Adipose tissue (tissue), 3 donors: ENCODE results near the gene RBBP5. TPM values are rescaled to one million over a fixed set of nuclear protein-coding genes. Genes with fewer than 3 reads are reported as not detected.

Source experiments
- H3K27ac ChIP-seq: one replicate; pipeline ENCODE4 v1.5.1; 2013; ENCODE audit warnings: low read depth, low read length
- WGBS, 3 donors: extraction: QIAGEN DNeasy Blood & Tissue Kit; methylation state at CpG; one replicate each; pipeline ENCODE4 v1.1.7; 2013; 5-methylcytosine and 5-hydroxymethylcytosine counted together
- polyA plus RNA-seq, 3 donors: library from polyadenylated mRNA; stranded (reverse); fragments of 200-250 nt; gene quantifications; one replicate each; pipeline ENCODE4 v1.2.3, GENCODE V29; 2013
- donor health status: healthy with polysubstance abuse.
- donor health status: Bipolar disorder and iron deficiency.
- donor health status: healthy.

The RBBP5 gene
- polyA plus RNA-seq, 3 donors: 4.2 to 6.0 (median 5.6) TPM

DNA sequence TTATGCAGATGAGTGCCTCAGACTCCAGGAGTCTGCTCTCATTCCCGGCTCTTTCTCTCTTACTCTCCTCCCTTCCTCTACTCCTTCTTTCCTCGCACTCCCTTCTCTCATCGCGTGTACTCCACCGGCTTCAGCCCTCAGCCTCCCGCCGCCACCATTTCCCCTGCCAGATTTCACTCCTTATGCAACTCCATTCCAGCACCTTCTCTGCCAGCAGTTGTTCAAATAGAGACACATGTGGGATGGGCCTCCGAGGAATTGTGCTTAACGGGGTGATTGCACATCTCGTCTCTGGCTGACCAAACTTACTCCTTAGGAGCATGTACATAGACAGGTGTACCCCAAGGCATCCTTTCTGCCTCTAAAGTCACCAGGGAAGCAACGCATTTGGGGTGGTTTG is 76.6 kb downstream of the RBBP5 start:
- 24 to 30% (median 25%) methylated on average over 11 of the region's 11 CpGs for WGBS, 3 donors
- H3K27ac ChIP-seq: no peak overlapping the region

- WGBS, 3 donors: 27 to 44% (median 33%) methylated on average over 5 of the region's 5 CpGs
- H3K27ac ChIP-seq: no peak overlapping the region
Observed at GRCh38 chr1:205044741-205045140, 77.0 kb downstream of the RBBP5 start.

GRCh38 chr1:205043866-205044265 is 77.9 kb downstream of the RBBP5 start:
- 28 to 34% (median 33%) methylated on average over 4 of the region's 4 CpGs for WGBS, 3 donors
- no peak overlapping the region for H3K27ac ChIP-seq

- whole genome bisulfite sequencing, 3 donors: 8 to 11% (median 11%) methylated on average over 40 to 53 of the region's 53 CpGs
- H3K27ac ChIP-seq: no peak within 1 kb of the TSS
Observed at GRCh38 chr1:205042911-205043806, 78.6 kb downstream of the RBBP5 start, which contains the start of gene CNTN2. TSS of gene CNTN2 (plus strand) at chr1:205043212. CDS start at chr1:205053186, 9,974 bp downstream.

DNA sequence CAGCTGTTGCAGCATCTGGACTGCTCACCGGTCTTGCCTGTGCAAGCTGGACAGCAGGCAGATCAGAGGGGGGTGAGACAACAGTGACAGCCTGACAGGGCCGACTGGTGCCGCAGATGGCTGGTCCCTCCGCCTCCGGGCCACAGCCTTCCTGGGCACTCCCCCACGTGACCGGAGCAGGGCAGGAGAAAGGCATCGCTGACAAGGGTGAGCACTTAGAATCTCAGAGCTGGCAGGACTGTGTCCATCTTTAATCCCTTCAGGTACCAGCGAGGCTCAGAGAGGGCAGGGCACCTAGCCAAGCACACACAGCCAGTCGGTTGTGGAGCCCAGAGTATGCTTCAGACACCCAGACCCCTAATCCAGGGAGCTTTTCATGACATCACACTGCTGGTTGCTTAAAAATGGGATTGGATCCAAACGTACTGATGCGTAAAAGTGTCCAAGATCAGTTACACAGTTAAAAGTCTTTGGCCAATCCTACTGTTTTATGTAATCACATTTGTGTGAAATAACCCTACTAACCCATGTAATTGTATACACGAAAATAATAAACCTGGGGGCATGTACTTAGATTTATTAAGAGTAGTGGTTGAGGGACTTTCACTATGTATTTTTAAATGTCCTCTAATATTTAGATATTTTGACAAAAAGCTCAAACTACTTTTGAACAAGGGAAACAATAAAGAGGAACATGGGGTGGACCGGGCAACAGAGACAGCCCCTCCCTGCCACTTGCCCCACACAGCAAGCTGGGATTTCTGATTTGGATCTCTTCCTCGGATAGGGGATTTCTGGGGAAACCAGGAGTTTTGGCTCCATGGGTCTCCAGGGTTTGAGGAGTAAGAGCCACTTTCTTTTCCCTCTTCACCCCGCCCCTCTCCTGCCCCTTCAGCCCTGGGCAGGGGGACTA is 79.5 kb downstream of the RBBP5 start:
- no peak overlapping the region for H3K27ac ChIP-seq
- 56 to 61% (median 57%) methylated on average over 16 of the region's 16 CpGs for WGBS, 3 donors

DNA sequence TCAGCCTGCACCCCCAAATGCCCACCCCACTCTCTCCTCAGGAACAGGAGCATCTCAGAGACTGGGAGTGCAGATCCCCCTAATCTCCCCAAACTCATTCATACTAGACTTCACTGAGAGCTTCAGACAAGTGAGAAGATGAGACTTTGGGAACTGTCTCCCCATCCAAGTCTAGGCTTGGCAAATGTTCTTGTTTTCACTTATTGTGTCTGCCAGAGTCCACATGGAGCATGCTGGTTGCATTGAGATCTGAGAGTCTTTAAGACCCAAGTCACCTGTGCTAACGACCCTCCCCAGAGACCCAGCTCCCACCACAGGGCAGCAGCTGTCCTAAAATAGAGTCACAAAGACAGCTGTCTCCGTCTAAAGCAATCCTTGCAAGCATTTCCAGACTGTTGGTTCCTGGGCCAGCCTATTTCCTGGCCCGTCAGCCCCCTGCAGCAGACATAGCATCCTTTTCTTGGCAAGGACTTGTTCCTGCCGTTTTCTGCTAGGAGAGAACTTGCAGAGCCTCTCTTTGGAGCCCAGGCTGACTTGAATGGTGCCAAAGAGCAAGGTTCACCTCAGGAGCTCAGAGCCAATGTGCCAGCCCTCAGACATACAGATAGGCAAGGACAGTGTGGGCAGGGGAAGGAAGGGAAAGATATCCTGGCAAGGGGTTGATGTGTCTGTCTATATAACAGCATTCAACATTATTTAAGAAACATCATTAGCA is 80.6 kb downstream of the RBBP5 start:
- 30 to 43% (median 31%) methylated on average over 4 of the region's 4 CpGs for WGBS, 3 donors
- H3K27ac ChIP-seq: no peak overlapping the region

DNA sequence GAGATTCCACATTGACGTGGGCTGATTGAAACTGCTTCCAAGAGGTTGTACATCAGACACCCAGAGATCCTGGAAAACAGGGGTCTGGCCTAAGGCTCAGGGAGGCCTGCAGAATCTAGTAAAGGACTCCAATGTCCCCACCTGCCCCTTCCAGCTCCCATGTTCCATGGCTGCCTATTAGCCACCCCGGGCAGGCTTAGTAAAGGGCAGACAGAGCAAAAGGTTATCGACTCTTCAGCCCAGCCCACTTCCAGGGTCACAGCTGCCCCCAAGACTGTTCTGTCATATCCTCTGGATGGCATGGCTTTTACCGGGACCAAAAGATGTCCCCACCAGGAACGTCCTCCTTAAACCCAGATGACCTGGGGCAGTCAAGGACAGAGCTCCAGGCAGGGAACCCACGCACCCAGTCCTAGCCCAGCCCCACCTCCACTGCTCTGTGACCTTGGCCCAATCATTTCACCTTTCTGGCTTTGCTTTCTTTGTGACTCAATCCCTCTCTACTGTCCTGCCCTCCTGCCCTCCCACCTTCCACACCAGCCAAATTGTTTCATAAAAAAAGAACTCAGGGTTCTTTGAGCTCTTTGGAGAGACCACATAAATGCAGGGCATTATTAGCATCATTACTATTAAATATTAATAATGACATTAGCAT is 83.5 kb downstream of the RBBP5 start:
- no peak overlapping the region for H3K27ac ChIP-seq
- 69 to 87% (median 84%) methylated on average over 6 of the region's 6 CpGs for WGBS, 3 donors

- no peak overlapping the region for H3K27ac ChIP-seq
- WGBS, 3 donors: 67 to 87% (median 86%) methylated on average over 9 of the region's 9 CpGs
Observed at GRCh38 chr1:205037539-205037938, 84.2 kb downstream of the RBBP5 start.

Other genes with a start within 250 kb of the RBBP5 start
- gene CNTN2, start 78.8 kb downstream of the RBBP5 start, polyA plus RNA-seq: under 1 TPM; 0.10 to 0.34 (median 0.22) TPM
- gene TMEM81, start 37.5 kb downstream of the RBBP5 start, polyA plus RNA-seq: 1 to 10 TPM; 1.1 to 1.8 (median 1.2) TPM
- gene DSTYK, start 89.7 kb upstream of the RBBP5 start, polyA plus RNA-seq: 1 to 10 TPM; 2.7 to 5.2 (median 3.0) TPM
- 1 to 10 TPM in 1 of 3 donors, under 1 TPM in 2; 0.70 to 3.1 (median 0.92) TPM for gene TMCC2, start 106.0 kb upstream of the RBBP5 start, polyA plus RNA-seq
- gene NUAK2, start 199.8 kb upstream of the RBBP5 start, polyA plus RNA-seq: 1 to 10 TPM; 1.5 to 4.7 (median 1.6) TPM
- under 1 TPM; 0.20 to 0.58 (median 0.34) TPM for gene KLHDC8A, start 234.9 kb upstream of the RBBP5 start, polyA plus RNA-seq